Fibroblast of the aortic adventitia (primary cell): ENCODE measurements around the gene GNA12. TPM values are rescaled to one million over a fixed set of nuclear protein-coding genes. Genes with fewer than 3 reads are reported as not detected.

Experiments
- DNase-seq: peaks from one replicate; pipeline ENCODE4 v3.0.0-alpha.2; 2010; ENCODE audit warnings: low read depth
- H3K4me3 ChIP-seq: 2 replicates; pipeline ENCODE4 v1.5.1; 2011; ENCODE audit warnings: low read depth, mild to moderate bottlenecking, control low read depth, low read length, moderate library complexity
- CTCF ChIP-seq: IDR thresholded peaks from 2 replicates; pipeline ENCODE4 v1.5.1; 2011; ENCODE audit warnings: mild to moderate bottlenecking, low read length, control low read depth, inconsistent platforms; ENCODE audit not compliant: insufficient read depth
- total RNA-seq: library from RNA; depleted of rRNA; stranded (reverse); fragments of >200 nt; gene quantifications from 2 replicates; pipeline ENCODE4 v1.2.3, GENCODE V29; 2012; ENCODE audit warnings: low replicate concordance

GNA12 gene
- total RNA-seq, 1 donor, result 16.2 TPM

DNA sequence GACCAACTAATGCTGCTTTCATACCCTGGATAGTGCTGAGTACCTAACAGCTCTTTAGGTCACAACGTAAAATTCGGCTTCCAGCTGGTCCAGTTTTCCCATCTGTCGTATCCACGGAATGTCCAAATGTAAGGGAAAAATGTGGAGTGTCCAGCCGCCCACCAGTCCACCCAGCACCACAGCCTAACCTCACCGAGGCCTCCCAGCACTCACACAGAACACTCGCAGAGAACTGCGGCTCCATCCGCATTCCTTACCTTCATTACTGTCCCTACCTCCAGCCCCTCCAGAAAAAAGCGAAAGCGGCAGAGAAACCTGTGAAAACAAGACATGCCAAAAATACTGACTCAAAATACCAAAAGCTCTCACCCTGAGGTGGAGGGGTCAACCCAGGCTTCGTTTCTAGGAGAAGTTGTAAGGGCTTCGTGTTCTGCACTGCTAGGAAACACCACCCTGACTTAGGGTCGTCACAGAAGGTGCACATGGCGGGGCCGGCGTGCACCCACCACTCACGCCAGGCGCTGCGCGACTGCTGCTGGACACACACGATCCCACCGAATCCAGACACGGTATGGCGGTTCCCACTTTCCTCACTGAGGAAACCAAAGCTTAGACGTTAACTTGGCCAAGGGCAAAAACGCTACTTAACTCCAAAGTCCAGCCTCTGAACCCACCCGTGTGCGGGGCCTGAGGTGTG is 82.2 kb downstream of the GNA12 start:
- no peak overlapping the region for H3K4me3 ChIP-seq
- no peak for DNase-seq
- no peak for TF ChIP-seq CTCF

- TF ChIP-seq CTCF, result no peak
- no peak overlapping the region for H3K4me3 ChIP-seq
- DNase-seq, result no peak
Observed at GRCh38 chr7:2761131-2761624, 82.9 kb downstream of the GNA12 start.

GRCh38 chr7:2760098-2760889 is 83.8 kb downstream of the GNA12 start:
- DNase-seq, result peak; percentile 36
- H3K4me3 ChIP-seq, result no peak overlapping the region
- TF ChIP-seq CTCF, result peak; percentile 52

GRCh38 chr7:2759736-2760097 is 84.4 kb downstream of the GNA12 start:
- no peak overlapping the region for H3K4me3 ChIP-seq
- DNase-seq, result no peak
- TF ChIP-seq CTCF, result no peak

- TF ChIP-seq CTCF, result no peak
- H3K4me3 ChIP-seq, result peak overlapping the region; percentile 49
- no peak for DNase-seq
Observed at GRCh38 chr7:2758673-2759616, 85.2 kb downstream of the GNA12 start.

GRCh38 chr7:2757904-2758672 is 86.0 kb downstream of the GNA12 start:
- H3K4me3 ChIP-seq, result peak overlapping the region; percentile 49
- TF ChIP-seq CTCF, result no peak
- peak; percentile 98 for DNase-seq
